ENCODE results near the gene ZBTB7C. TPM values are rescaled to one million over a fixed set of nuclear protein-coding genes. Genes with fewer than 3 reads are reported as not detected.

Gene ZBTB7C
- total RNA-seq, 1 donor from 2014 or later, result not detected

DNA sequence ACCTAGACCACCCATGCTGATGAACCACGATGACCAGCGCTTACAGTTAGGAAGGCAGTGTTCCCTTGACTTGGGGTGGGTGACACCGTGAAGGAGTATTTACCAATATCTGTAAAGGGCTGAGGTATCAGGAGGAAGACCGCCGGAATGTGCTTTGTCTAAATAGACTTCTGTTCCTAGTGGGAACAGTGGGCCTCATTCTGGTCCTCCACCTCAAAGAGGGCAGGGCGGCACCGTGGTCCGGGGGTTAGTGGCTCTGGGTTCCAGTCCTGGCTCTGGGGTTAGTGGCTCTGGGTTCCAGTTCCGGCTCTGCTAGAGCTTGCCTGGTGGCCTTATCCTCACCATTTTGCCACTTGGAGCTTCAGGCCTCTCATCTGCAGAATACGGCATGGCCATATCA, 387.2 kb downstream of the ZBTB7C start:
- Mint-ChIP-seq H3K27me3 (peaks cover 18% of the 10 kb centered on the region), H3K9me3 (no peaks in the 10 kb centered on the region), H3K27ac (no peak overlapping the region), H3K4me3 (no peak overlapping the region), H3K4me1 (no peaks in the 10 kb centered on the region), H3K36me3 (ENCODE audit: low read depth) (no peaks in the 10 kb centered on the region)
- intact Hi-C loops (cut with micrococcal nuclease), result loop anchor here (1.0 kb wide), 1 partner anchor 91 kb away; no protein-coding TSS in a partner anchor
- ChIA-PET CTCF (interaction anchor here (1.6 kb wide), 1 partner anchor 249 kb away, joined by 5 read pairs; no protein-coding TSS in a partner anchor), POLR2A (no interaction called here)
- no peak for DNase-seq
- ATAC-seq (ENCODE audit: low read depth), result no peak
- TF ChIP-seq, protein P1, sequence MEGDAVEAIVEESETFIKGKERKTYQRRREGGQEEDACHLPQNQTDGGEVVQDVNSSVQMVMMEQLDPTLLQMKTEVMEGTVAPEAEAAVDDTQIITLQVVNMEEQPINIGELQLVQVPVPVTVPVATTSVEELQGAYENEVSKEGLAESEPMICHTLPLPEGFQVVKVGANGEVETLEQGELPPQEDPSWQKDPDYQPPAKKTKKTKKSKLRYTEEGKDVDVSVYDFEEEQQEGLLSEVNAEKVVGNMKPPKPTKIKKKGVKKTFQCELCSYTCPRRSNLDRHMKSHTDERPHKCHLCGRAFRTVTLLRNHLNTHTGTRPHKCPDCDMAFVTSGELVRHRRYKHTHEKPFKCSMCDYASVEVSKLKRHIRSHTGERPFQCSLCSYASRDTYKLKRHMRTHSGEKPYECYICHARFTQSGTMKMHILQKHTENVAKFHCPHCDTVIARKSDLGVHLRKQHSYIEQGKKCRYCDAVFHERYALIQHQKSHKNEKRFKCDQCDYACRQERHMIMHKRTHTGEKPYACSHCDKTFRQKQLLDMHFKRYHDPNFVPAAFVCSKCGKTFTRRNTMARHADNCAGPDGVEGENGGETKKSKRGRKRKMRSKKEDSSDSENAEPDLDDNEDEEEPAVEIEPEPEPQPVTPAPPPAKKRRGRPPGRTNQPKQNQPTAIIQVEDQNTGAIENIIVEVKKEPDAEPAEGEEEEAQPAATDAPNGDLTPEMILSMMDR (IDR thresholded peaks at IDR 0.05), result no peak

DNA sequence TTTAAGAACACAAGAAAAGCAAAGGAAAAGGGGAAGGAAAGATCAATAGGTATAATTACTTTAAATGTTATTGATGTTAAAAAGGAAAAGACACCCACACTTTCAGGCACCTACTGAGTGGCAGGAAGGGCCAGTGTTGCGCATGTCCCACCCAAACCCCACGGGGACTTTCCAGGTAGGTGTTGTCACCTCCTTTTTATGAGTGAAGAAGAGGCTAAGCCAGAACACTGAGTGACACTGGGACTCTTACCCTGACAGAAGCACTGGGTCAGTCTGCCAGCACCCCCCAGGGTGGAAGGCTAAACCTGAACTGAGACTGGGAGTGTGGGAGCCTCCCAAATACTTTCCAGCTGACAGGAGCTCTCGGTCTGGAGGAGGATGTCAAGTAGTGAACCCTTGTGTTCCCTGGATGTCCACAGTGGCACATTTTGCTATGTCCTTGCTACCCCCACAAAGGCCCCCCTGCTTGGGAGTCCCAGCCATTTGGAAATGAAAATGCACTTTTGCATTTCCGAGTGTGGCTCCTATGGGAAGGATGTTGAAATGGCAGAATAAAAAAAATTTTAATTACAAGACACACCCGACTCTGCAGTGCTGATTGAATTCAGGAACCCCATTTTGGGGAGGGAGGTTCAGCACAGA, 387.8 kb downstream of the ZBTB7C start:
- ChIA-PET CTCF (interaction anchor here (1.6 kb wide), 1 partner anchor 249 kb away, joined by 5 read pairs; no protein-coding TSS in a partner anchor), POLR2A (no interaction called here)
- Mint-ChIP-seq H3K36me3 (ENCODE audit: low read depth) (no peaks in the 10 kb centered on the region), H3K4me3 (no peak overlapping the region), H3K4me1 (no peaks in the 10 kb centered on the region), H3K9me3 (no peaks in the 10 kb centered on the region), H3K27me3 (peaks cover 18% of the 10 kb centered on the region), H3K27ac (no peak overlapping the region)
- DNase-seq (no peak), ATAC-seq (ENCODE audit: low read depth) (no peak)
- TF ChIP-seq, protein P1 (IDR thresholded peaks at IDR 0.05), result no peak
- intact Hi-C loops (cut with micrococcal nuclease), result no loop called here

DNA sequence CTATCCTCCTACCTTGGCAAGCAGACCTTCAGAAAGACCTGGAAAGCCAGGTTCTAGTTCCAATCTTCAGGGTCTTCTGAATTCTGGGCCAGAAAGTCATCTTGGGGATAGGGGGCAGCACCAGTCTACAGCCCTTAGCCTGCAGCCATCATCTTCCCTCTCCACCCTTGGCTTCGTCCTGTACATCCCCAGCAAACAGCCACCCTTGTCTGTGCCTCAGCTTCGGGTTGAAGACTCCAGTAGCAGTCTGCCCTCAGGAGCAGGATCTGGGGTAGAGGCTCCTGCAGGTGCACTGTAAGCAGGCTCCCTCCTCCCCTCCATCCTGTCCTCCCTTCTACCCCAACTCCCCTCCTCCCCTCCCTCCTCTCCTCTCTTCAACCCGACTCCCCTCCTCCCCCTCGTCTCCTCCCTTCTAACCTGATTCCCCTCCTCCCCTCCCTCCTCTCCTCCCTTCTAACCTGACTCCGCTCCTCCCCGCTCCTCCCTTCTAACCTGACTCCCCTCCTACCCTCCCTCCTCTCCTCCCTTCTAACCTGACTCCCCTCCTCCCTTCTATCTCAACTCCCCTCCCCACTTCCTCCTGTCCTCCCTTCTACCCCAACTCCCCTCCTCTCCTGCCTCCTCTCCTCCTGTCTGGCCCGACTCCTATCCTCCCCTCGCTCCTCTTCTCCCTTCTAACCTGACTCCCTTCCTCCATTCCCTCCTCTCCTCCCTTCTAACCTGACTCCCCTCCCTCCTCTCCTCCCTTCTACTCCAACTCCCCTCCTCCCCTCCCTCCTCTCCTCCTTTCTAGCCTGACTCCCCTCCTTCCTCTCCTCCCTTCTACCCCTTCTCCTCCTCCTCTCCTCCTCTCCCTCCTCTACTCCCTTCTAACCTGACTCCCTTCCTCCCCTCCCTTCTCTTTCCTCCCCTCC, 388.6 kb downstream of the ZBTB7C start:
- Mint-ChIP-seq H3K36me3 (ENCODE audit: low read depth) (no peaks in the 10 kb centered on the region), H3K27ac (no peak overlapping the region), H3K4me1 (no peaks in the 10 kb centered on the region), H3K27me3 (peaks cover 16% of the 10 kb centered on the region), H3K9me3 (no peaks in the 10 kb centered on the region), H3K4me3 (no peak overlapping the region)
- TF ChIP-seq, protein P1 (IDR thresholded peaks at IDR 0.05), result no peak
- POLR2A ChIA-PET, result no interaction called here
- ATAC-seq (ENCODE audit: low read depth) (no peak), DNase-seq (no peak)
- CTCF ChIA-PET, result interaction anchor here (0.5 kb wide), 1 partner anchor 253 kb away, joined by 3 read pairs; no protein-coding TSS in a partner anchor
- intact Hi-C loops (cut with micrococcal nuclease), result no loop called here

DNA sequence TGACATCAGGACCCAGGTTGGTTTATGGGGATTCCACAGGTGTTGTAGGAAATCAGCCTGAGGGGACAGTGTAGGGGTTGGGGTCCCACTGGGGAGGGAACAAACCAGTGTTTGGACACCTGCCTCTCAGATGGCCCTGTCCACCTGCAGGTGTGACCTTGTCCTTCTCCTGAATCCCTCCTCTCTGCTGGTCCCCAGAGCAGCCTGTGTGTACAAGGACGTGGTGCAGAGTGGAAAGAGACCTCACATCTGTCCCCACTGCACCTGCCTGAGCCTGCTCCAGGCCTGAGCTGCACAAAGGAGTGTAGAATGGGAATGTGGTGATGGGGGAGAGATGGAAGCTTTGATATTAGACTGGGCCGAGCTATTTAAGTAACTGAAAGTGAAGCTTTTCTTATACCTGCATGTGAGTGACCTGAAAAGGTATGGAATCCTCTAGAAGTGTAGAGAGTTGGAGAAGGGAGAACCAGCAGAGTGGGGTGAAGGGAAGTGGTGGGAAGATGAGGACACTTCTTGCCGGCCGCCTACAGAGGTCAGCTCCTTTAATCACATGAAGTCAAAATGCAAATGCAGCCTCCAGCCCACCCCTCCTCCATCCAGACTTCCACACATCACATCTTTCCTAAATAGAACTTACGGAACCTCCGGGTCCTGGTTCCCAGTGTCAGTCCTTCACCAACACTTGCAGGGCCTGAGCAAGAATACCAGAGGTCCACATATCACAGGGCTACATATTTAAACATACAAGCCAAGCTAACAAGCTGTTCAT, 389.4 kb downstream of the ZBTB7C start:
- Mint-ChIP-seq H3K27ac (no peak overlapping the region), H3K4me3 (no peak overlapping the region), H3K27me3 (peaks cover 16% of the 10 kb centered on the region), H3K36me3 (ENCODE audit: low read depth) (no peaks in the 10 kb centered on the region), H3K9me3 (peaks cover 3% of the 10 kb centered on the region), H3K4me1 (no peaks in the 10 kb centered on the region)
- ATAC-seq (ENCODE audit: low read depth) (no peak), DNase-seq (no peak)
- intact Hi-C loops (cut with micrococcal nuclease), result no loop called here
- CTCF ChIA-PET, result interaction anchor here (0.5 kb wide), 1 partner anchor 252 kb away, joined by 3 read pairs; no protein-coding TSS in a partner anchor
- TF ChIP-seq, protein P1 (IDR thresholded peaks at IDR 0.05), result no peak
- POLR2A ChIA-PET, result no interaction called here

All from activated B cell treated with CpG ODN at 0.5 μM for 24 hours (primary cell).